ENCODE data around the gene MEF2D.

Gene MEF2D

DNA sequence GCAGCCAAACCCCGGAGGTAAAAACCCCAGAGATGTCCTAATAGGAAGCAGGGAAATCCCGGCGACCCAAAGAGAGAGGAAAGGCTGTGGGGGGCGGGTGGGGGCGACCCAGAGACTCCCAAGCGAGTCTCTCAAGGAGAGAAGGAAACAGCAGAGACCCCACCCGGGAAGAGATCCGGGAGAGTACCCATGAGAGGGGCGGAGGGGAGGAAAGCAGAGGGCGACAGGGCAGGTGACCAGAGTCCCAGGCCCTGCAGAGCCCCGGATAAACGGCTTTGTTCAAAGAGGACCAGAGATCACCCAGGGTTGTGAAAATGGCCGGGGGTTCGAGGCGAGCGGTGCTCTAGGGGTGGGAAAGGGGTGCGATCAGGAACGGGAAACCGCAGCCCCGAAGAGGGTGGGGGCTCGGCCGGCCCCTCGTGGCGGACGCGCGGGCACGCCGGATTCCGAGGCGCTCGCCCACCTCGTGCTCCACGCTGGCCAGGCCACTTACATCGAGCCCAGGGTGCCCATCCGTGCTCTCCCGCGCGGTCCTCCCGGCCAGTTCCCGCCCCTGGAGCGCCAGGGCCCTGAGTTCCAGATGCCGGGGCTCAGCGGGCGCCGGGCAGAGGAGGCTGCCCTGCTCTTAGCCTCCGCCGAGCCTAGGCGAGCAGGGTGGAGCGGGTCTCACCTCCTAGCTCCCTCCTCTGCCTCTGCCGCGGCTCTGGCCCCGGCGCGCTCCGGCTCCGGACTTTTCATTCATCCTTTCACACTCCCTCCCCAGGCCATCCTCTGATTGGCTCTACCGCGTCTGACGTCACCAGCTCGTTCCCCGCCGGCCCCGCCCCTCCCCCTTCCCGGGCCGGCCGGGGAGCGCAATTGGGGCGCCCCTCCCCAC lies 79.3 kb downstream of the MEF2D start:
- TF ChIP-seq CEBPB (IDR thresholded peaks at IDR 0.05) (no peak), TEAD4 (IDR thresholded peaks at IDR 0.05) (no peak), RAD21 (IDR thresholded peaks at IDR 0.05; ENCODE audit: low read depth) (no peak), CREB1 (IDR thresholded peaks at IDR 0.05; ENCODE audit: low read depth) (peak; percentile 68), YY1 (IDR thresholded peaks at IDR 0.05; ENCODE audit: low read depth) (no peak)
- TF ChIP-seq, protein P1, sequence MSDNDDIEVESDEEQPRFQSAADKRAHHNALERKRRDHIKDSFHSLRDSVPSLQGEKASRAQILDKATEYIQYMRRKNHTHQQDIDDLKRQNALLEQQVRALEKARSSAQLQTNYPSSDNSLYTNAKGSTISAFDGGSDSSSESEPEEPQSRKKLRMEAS (IDR thresholded peaks at IDR 0.05): peak; percentile 77
- TF ChIP-seq, protein P2, sequence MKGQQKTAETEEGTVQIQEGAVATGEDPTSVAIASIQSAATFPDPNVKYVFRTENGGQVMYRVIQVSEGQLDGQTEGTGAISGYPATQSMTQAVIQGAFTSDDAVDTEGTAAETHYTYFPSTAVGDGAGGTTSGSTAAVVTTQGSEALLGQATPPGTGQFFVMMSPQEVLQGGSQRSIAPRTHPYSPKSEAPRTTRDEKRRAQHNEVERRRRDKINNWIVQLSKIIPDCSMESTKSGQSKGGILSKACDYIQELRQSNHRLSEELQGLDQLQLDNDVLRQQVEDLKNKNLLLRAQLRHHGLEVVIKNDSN (IDR thresholded peaks at IDR 0.05): no peak

DNA sequence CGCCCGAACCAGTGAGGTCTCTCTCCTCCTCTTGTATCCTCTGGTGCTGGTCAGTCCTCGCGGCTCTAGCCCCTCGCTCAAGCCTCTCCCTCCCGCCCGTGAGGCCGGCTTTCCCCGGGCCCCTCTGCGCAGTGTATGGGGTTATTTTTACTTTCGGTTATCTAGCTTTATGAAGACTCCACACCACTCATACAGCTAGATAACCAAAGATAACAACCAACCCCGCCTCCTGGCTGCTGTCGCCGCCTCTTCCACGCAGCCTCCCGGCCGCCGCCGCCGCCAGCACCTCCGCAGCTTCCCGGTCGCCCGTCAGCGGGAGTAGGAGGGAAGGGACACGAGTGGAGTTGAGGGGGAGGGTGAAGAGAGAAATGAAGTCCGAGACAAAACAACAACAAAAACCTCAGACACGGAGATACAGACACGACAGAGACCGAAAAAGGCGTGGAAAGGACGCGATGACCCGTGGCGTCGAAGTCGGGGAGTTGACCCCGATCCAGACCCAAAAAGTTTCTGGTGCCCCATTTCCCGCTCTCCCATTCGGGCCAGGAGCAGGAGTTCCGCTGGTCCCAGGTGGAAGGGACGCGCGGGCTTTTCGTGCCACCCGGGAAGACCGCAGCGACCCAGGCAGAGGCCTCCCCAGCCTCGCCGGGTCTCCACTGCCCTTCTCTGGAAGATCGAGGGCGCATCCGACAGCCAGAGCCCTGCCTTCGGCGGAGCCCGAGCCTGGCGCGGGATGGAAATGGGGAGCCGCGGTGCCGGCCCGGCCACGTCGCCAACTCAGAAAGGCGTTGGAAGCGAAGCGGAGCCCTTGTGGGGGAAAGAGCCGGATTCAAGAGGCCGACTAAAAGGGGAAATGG lies 80.1 kb downstream of the MEF2D start:
- TF ChIP-seq CEBPB (IDR thresholded peaks at IDR 0.05) (no peak), ZBTB7A (IDR thresholded peaks at IDR 0.05; ENCODE audit: low read depth) (no peak), CREB1 (IDR thresholded peaks at IDR 0.05; ENCODE audit: low read depth) (no peak), TEAD4 (IDR thresholded peaks at IDR 0.05) (no peak), TAF1 (IDR thresholded peaks at IDR 0.05; ENCODE audit: low read depth) (no peak), NFIC (IDR thresholded peaks at IDR 0.05) (no peak), EGR1 (IDR thresholded peaks at IDR 0.05) (no peak), TCF12 (IDR thresholded peaks at IDR 0.05; ENCODE audit: low read depth) (no peak), YY1 (IDR thresholded peaks at IDR 0.05; ENCODE audit: low read depth) (no peak), EP300 (IDR thresholded peaks at IDR 0.05; ENCODE audit: borderline replicate concordance) (no peak), FOXM1 (IDR thresholded peaks at IDR 0.05; ENCODE audit: borderline replicate concordance, low read depth) (no peak), RAD21 (IDR thresholded peaks at IDR 0.05; ENCODE audit: low read depth) (no peak)
- TF ChIP-seq, protein P2 (IDR thresholded peaks at IDR 0.05): no peak
- TF ChIP-seq, protein P1 (IDR thresholded peaks at IDR 0.05): no peak
- TF ChIP-seq, protein P3, sequence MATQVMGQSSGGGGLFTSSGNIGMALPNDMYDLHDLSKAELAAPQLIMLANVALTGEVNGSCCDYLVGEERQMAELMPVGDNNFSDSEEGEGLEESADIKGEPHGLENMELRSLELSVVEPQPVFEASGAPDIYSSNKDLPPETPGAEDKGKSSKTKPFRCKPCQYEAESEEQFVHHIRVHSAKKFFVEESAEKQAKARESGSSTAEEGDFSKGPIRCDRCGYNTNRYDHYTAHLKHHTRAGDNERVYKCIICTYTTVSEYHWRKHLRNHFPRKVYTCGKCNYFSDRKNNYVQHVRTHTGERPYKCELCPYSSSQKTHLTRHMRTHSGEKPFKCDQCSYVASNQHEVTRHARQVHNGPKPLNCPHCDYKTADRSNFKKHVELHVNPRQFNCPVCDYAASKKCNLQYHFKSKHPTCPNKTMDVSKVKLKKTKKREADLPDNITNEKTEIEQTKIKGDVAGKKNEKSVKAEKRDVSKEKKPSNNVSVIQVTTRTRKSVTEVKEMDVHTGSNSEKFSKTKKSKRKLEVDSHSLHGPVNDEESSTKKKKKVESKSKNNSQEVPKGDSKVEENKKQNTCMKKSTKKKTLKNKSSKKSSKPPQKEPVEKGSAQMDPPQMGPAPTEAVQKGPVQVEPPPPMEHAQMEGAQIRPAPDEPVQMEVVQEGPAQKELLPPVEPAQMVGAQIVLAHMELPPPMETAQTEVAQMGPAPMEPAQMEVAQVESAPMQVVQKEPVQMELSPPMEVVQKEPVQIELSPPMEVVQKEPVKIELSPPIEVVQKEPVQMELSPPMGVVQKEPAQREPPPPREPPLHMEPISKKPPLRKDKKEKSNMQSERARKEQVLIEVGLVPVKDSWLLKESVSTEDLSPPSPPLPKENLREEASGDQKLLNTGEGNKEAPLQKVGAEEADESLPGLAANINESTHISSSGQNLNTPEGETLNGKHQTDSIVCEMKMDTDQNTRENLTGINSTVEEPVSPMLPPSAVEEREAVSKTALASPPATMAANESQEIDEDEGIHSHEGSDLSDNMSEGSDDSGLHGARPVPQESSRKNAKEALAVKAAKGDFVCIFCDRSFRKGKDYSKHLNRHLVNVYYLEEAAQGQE (IDR thresholded peaks at IDR 0.05; ENCODE audit: low read depth): no peak

DNA sequence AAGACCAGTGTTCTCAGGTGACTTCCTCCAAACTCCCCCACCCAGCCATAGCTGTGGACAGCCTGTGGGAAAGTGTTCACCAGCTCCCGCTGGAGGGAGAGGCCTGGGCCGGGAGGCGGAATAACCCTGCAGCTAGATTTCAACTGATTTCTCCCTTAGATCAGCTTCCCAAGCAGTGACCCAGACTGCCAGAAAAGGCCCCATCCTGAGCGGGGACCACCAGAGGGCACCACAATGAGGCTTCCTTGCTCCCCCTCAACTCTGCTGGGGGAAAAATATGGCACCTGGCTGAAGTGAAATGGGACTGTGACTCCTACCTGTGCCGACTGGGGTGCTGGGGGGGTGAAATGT lies 80.7 kb downstream of the MEF2D start:
- no peak for TF ChIP-seq ZBTB7A (IDR thresholded peaks at IDR 0.05; ENCODE audit: low read depth)
- TF ChIP-seq TEAD4 (IDR thresholded peaks at IDR 0.05): no peak
- TF ChIP-seq, protein P3 (IDR thresholded peaks at IDR 0.05; ENCODE audit: low read depth): no peak

DNA sequence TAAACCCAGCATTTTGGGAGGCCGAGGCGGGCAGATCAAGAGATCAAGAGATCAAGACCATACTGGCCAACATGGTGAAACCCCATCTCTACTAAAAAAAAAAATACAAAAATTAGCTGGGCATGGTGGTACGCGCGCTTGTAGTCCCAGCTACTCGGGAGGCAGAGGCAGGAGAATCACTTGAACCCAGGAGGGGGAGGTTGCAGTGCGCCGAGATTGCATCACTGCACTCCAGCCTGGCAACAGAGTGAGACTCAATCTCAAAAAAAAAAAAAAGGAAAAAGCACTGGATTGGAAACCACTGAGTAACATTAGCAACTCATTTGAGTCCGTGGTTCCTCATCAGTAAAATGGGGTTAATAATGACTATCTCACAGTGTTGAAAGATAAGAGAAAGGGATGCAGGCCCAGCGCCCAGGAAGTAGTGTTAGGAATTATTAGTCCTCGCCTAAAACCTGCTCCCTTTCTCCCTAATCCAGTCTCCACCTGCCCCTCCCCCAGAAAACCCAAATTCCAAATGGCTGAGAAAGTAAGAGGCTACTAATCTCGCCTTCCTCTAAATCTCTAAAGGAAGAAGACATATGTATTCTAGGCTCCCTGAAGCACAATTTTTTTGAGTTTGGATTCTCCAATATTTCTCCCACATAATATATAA lies 82.0 kb downstream of the MEF2D start:
- TF ChIP-seq TCF12 (IDR thresholded peaks at IDR 0.05; ENCODE audit: low read depth): no peak
- TF ChIP-seq, protein P2 (IDR thresholded peaks at IDR 0.05): no peak
- no peak for TF ChIP-seq EP300 (IDR thresholded peaks at IDR 0.05; ENCODE audit: borderline replicate concordance)
- TF ChIP-seq, protein P1 (IDR thresholded peaks at IDR 0.05): no peak
- TF ChIP-seq, protein P3 (IDR thresholded peaks at IDR 0.05; ENCODE audit: low read depth): no peak
- no peak for TF ChIP-seq RAD21 (IDR thresholded peaks at IDR 0.05; ENCODE audit: low read depth)
- no peak for TF ChIP-seq TAF1 (IDR thresholded peaks at IDR 0.05; ENCODE audit: low read depth)
- no peak for TF ChIP-seq CEBPB (IDR thresholded peaks at IDR 0.05)
- no peak for TF ChIP-seq NFIC (IDR thresholded peaks at IDR 0.05)
- TF ChIP-seq CREB1 (IDR thresholded peaks at IDR 0.05; ENCODE audit: low read depth): no peak
- TF ChIP-seq FOXM1 (IDR thresholded peaks at IDR 0.05; ENCODE audit: borderline replicate concordance, low read depth): no peak
- no peak for TF ChIP-seq YY1 (IDR thresholded peaks at IDR 0.05; ENCODE audit: low read depth)
- TF ChIP-seq EGR1 (IDR thresholded peaks at IDR 0.05): no peak
- no peak for TF ChIP-seq TEAD4 (IDR thresholded peaks at IDR 0.05)
- TF ChIP-seq ZBTB7A (IDR thresholded peaks at IDR 0.05; ENCODE audit: low read depth): no peak
